HG02623 (cell line): ENCODE results near the gene PDYN.

Source experiments
- ATAC-seq: cut with Tn5 transposase; IDR thresholded peaks from one replicate; pipeline ENCODE4 v1.9.1; 2021; ENCODE audit warnings: moderate library complexity; ENCODE audit not compliant: unreplicated experiment

Gene PDYN

GRCh38 chr20:1935696-1936366, 58.0 kb downstream of the PDYN start:
- no peak for ATAC-seq

GRCh38 chr20:1934721-1935573, 58.9 kb downstream of the PDYN start:
- no peak for ATAC-seq

- ATAC-seq, result no peak
These were observed 59.7 kb downstream of the PDYN start for GRCh38 chr20:1934156-1934555.

- ATAC-seq, result no peak
These were observed 60.4 kb downstream of the PDYN start for GRCh38 chr20:1933465-1933870.

GRCh38 chr20:1932971-1933370, 60.9 kb downstream of the PDYN start:
- ATAC-seq, result no peak

GRCh38 chr20:1931830-1932229, 62.0 kb downstream of the PDYN start:
- no peak for ATAC-seq

GRCh38 chr20:1930165-1930564, 63.7 kb downstream of the PDYN start:
- no peak for ATAC-seq

- no peak for ATAC-seq
These were observed 64.4 kb downstream of the PDYN start for GRCh38 chr20:1929460-1929859.

GRCh38 chr20:1928782-1929181, 65.1 kb downstream of the PDYN start:
- ATAC-seq, result no peak
